Measurements from ENCODE around the gene NUCKS1.

DNA sequence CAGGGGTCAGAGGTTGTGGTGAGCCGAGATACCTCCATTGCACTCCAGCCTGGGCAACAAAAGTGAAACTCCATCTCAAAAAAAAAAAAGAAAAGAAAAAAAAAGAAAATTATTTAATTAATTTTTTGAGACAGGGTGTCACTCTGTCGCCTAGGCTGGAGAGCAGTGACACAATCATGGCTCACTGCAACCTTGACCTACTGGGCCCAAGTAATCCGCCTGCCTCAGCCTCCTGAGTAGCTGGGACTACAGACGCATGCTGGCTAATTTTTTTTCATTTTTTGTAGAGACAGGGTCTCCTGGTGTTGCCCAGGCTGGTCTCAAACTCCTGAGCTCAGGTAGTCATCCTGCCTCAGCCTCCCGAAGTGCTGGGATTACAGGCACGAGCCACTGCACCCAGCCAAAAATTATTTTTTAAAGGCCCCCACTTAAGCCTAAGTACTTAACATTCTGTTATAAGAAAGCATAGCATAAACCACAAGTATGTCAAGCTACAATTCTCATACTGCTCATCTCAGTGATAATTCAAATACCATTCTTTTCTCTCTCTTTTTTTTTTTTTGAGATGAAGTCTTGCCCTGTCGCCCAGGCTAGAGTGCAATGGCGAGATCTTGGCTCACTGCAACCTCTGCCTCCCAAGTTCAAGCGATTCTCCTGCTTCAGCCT lies 19.9 kb downstream of the NUCKS1 start:
- TF ChIP-seq ZNF121 (CRISPR knock-in tag; IDR thresholded peaks at IDR 0.05) (no peak), JUN (CRISPR knock-in tag; IDR thresholded peaks at IDR 0.05) (no peak), CBFB (CRISPR knock-in tag; IDR thresholded peaks at IDR 0.05; ENCODE audit: low read depth) (no peak), CREB1 (CRISPR knock-in tag; IDR thresholded peaks at IDR 0.05) (no peak), ZNF396 (CRISPR knock-in tag; IDR thresholded peaks at IDR 0.05; ENCODE audit: borderline replicate concordance) (no peak), MYBL2 (CRISPR knock-in tag; IDR thresholded peaks at IDR 0.05) (no peak), SP1 (CRISPR knock-in tag; conservative IDR thresholded peaks at IDR 0.05) (no peak), NR2C2 (CRISPR knock-in tag; IDR thresholded peaks at IDR 0.05) (no peak), NR3C1 (CRISPR knock-in tag; conservative IDR thresholded peaks at IDR 0.05; ENCODE audit: low read depth) (no peak)
- TF ChIP-seq, protein P1, sequence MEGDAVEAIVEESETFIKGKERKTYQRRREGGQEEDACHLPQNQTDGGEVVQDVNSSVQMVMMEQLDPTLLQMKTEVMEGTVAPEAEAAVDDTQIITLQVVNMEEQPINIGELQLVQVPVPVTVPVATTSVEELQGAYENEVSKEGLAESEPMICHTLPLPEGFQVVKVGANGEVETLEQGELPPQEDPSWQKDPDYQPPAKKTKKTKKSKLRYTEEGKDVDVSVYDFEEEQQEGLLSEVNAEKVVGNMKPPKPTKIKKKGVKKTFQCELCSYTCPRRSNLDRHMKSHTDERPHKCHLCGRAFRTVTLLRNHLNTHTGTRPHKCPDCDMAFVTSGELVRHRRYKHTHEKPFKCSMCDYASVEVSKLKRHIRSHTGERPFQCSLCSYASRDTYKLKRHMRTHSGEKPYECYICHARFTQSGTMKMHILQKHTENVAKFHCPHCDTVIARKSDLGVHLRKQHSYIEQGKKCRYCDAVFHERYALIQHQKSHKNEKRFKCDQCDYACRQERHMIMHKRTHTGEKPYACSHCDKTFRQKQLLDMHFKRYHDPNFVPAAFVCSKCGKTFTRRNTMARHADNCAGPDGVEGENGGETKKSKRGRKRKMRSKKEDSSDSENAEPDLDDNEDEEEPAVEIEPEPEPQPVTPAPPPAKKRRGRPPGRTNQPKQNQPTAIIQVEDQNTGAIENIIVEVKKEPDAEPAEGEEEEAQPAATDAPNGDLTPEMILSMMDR (IDR thresholded peaks at IDR 0.05): no peak
- TF ChIP-seq, protein P2, sequence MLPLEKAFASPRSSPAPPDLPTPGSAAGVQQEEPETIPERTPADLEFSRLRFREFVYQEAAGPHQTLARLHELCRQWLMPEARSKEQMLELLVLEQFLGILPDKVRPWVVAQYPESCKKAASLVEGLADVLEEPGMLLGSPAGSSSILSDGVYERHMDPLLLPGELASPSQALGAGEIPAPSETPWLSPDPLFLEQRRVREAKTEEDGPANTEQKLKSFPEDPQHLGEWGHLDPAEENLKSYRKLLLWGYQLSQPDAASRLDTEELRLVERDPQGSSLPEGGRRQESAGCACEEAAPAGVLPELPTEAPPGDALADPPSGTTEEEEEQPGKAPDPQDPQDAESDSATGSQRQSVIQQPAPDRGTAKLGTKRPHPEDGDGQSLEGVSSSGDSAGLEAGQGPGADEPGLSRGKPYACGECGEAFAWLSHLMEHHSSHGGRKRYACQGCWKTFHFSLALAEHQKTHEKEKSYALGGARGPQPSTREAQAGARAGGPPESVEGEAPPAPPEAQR (CRISPR knock-in tag; IDR thresholded peaks at IDR 0.05): no peak
- TF ChIP-seq, protein P3, sequence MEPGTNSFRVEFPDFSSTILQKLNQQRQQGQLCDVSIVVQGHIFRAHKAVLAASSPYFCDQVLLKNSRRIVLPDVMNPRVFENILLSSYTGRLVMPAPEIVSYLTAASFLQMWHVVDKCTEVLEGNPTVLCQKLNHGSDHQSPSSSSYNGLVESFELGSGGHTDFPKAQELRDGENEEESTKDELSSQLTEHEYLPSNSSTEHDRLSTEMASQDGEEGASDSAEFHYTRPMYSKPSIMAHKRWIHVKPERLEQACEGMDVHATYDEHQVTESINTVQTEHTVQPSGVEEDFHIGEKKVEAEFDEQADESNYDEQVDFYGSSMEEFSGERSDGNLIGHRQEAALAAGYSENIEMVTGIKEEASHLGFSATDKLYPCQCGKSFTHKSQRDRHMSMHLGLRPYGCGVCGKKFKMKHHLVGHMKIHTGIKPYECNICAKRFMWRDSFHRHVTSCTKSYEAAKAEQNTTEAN (CRISPR knock-in tag; IDR thresholded peaks at IDR 0.05): no peak
